H1 (cell line): ENCODE data around the gene SPATA6L. TPM values are rescaled to one million over a fixed set of nuclear protein-coding genes. Genes with fewer than 3 reads are reported as not detected.

Source experiments
- CTCF ChIA-PET: fragments of 300-600 bp; sonication (Branson Sonifier 250); formaldehyde crosslinking; loops from one replicate; lab custom pipeline; 2021; ENCODE audit not compliant: partially characterized antibody; lab: Charles Lee
- POLR2A ChIA-PET: fragments of 300-600 bp; sonication (Branson Sonifier 250); formaldehyde crosslinking; loops from one replicate; lab custom pipeline; 2021; ENCODE audit warnings: inconsistent platforms; ENCODE audit not compliant: partially characterized antibody; lab: Charles Lee
- DNase-seq, 2 experiments: peaks; one replicate each; pipeline versions ENCODE4 v3.0.0 to v3.0.0-alpha.2; 2010 to 2022; ENCODE audit warnings: low spot score in 2 of 2, low read depth in 1 of 2, mixed read lengths in 1 of 2
- FAIRE-seq: peaks from 2 replicates; lab custom pipeline; 2011; peaks lifted over from hg19 to GRCh38; lab: Jason Lieb, UNC
- H2AFZ ChIP-seq: 2 replicates; pipeline ENCODE4 v1.8.1; 2012; ENCODE audit warnings: low read length, inconsistent platforms
- H2AK5ac ChIP-seq: 2 replicates; pipeline ENCODE4 v1.6.1; 2013; ENCODE audit warnings: low read depth, low read length
- H2BK120ac ChIP-seq: replicated peaks from 2 replicates; pipeline ENCODE3; 2013; ENCODE audit warnings: low read depth, low read length, inconsistent platforms
- H2BK12ac ChIP-seq: 2 replicates; pipeline ENCODE4 v1.6.1; 2013; ENCODE audit warnings: low read depth, low read length
- H2BK15ac ChIP-seq: 2 replicates; pipeline ENCODE4 v1.6.1; 2013; ENCODE audit warnings: low read length
- H2BK20ac ChIP-seq: 2 replicates; pipeline ENCODE4 v1.6.1; 2013; ENCODE audit warnings: low read length
- H2BK5ac ChIP-seq: 2 replicates; pipeline ENCODE4 v1.6.1; 2013; ENCODE audit warnings: low read depth, low read length
- H3K14ac ChIP-seq: 2 replicates; pipeline ENCODE4 v1.6.1; 2013; ENCODE audit warnings: inconsistent platforms; ENCODE audit not compliant: insufficient read length
- H3K18ac ChIP-seq: 2 replicates; pipeline ENCODE4 v1.6.1; 2013; ENCODE audit warnings: low read length; ENCODE audit errors: extremely low read depth
- H3K23ac ChIP-seq: 2 replicates; pipeline ENCODE4 v1.6.1; 2013; ENCODE audit warnings: inconsistent platforms; ENCODE audit not compliant: insufficient read length
- H3K23me2 ChIP-seq: 2 replicates; pipeline ENCODE4 v1.6.1; 2013; ENCODE audit warnings: low read depth, low read length
- H3K27ac ChIP-seq: 2 replicates; pipeline ENCODE4 v1.6.1; 2011; ENCODE audit warnings: low read depth, low read length, inconsistent platforms
- H3K27me3 ChIP-seq, 4 experiments: replicated peaks in 1 of 4; 1 replicate in 1 of 4; 2 replicates in 3 of 4; pipeline versions ENCODE4 v1.6.1 to v1.8.1; 2011 to 2013; ENCODE audit warnings: low read length in 3 of 4, mild to moderate bottlenecking in 3 of 4, inconsistent platforms in 2 of 4, mixed read lengths in 2 of 4, moderate library complexity in 1 of 4; ENCODE audit not compliant: control insufficient read depth in 3 of 4, insufficient read depth in 3 of 4; ENCODE audit errors: extremely low read depth in 1 of 4
- H3K36me3 ChIP-seq, 4 experiments: 2 replicates each; pipeline versions ENCODE4 v1.6.1 to v1.8.1; 2011 to 2013; ENCODE audit warnings: mild to moderate bottlenecking in 4 of 4, low read length in 3 of 4, moderate library complexity in 2 of 4, control low read depth in 1 of 4, inconsistent platforms in 1 of 4; ENCODE audit not compliant: insufficient read depth in 4 of 4, control insufficient read depth in 2 of 4
- H3K4ac ChIP-seq: replicated peaks from 2 replicates; pipeline ENCODE3; 2013; ENCODE audit warnings: low read length, low read depth, mixed read lengths, inconsistent platforms; ENCODE audit not compliant: insufficient read length
- H3K4me1 ChIP-seq, 4 experiments: replicated peaks in 1 of 4; 1 replicate in 1 of 4; 2 replicates in 3 of 4; pipeline versions ENCODE4 v1.6.1 to v1.8.1; 2011 to 2013; ENCODE audit warnings: low read length in 3 of 4, inconsistent platforms in 2 of 4, mixed read lengths in 1 of 4; ENCODE audit not compliant: insufficient read depth in 4 of 4, control insufficient read depth in 3 of 4
- H3K4me2 ChIP-seq, 2 experiments: 2 replicates each; pipeline versions ENCODE4 v1.6.1 to v1.8.1; 2011 to 2013; ENCODE audit warnings: low read depth in 2 of 2, low read length in 2 of 2, control low read depth in 1 of 2, inconsistent platforms in 1 of 2, mild to moderate bottlenecking in 1 of 2; ENCODE audit not compliant: insufficient read depth in 1 of 2
- H3K4me3 ChIP-seq, 4 experiments: fragments of 200-600, 300-600 bp in 1 of 4; sonication (generic), shearing (Covaris generic), sonication (Bioruptor Twin) in 1 of 4; 2 replicates each; pipeline versions ENCODE4 v1.5.1 to v1.8.1; 2011 to 2016; ENCODE audit warnings: low read length in 4 of 4, low read depth in 3 of 4, control low read depth in 2 of 4, inconsistent platforms in 2 of 4, mild to moderate bottlenecking in 2 of 4, mixed read lengths in 1 of 4, moderate library complexity in 1 of 4; ENCODE audit not compliant: insufficient read depth in 2 of 4; ENCODE audit errors: extremely low read depth in 1 of 4
- H3K56ac ChIP-seq: replicated peaks from 2 replicates; pipeline ENCODE3; 2013; ENCODE audit warnings: low read depth, mild to moderate bottlenecking, mixed read lengths, low read length, inconsistent platforms; ENCODE audit not compliant: insufficient read length
- H3K79me1 ChIP-seq: 2 replicates; pipeline ENCODE4 v1.6.1; 2013; ENCODE audit warnings: low read depth, low read length, control low read depth
- H3K79me2 ChIP-seq, 2 experiments: 2 replicates each; pipeline versions ENCODE4 v1.6.1 to v1.8.1; 2012 to 2013; ENCODE audit warnings: low read length in 2 of 2, mild to moderate bottlenecking in 2 of 2, inconsistent platforms in 1 of 2; ENCODE audit not compliant: insufficient read depth in 2 of 2, control insufficient read depth in 1 of 2
- H3K9ac ChIP-seq, 4 experiments: replicated peaks in 1 of 4; 1 replicate in 1 of 4; 2 replicates in 3 of 4; pipeline versions ENCODE4 v1.6.1 to v1.8.1; 2011 to 2013; ENCODE audit warnings: low read depth in 3 of 4, low read length in 3 of 4, control low read depth in 2 of 4, mild to moderate bottlenecking in 2 of 4, moderate library complexity in 2 of 4, inconsistent platforms in 1 of 4; ENCODE audit errors: extremely low read depth in 1 of 4
- H3K9me3 ChIP-seq, 2 experiments: 2 replicates each; pipeline versions ENCODE4 v1.6.1 to v1.8.1; 2012 to 2013; ENCODE audit warnings: mild to moderate bottlenecking in 2 of 2, moderate library complexity in 2 of 2, control low read depth in 1 of 2, inconsistent platforms in 1 of 2, low read depth in 1 of 2, low read length in 1 of 2, mixed read lengths in 1 of 2; ENCODE audit not compliant: insufficient read depth in 2 of 2
- H4K20me1 ChIP-seq, 2 experiments: replicated peaks in 1 of 2; 2 replicates each; pipeline versions ENCODE3 to v1.8.1; 2011 to 2013; ENCODE audit warnings: inconsistent platforms in 2 of 2, low read length in 2 of 2, mild to moderate bottlenecking in 1 of 2; ENCODE audit not compliant: insufficient read depth in 2 of 2, control insufficient read depth in 1 of 2
- H4K5ac ChIP-seq: 2 replicates; pipeline ENCODE4 v1.6.1; 2013; ENCODE audit warnings: low read length, low read depth, mixed read lengths, inconsistent platforms; ENCODE audit not compliant: insufficient read length
- H4K8ac ChIP-seq: 2 replicates; pipeline ENCODE4 v1.8.0; 2013; ENCODE audit warnings: mild to moderate bottlenecking, moderate library complexity, low read length, inconsistent platforms; ENCODE audit not compliant: insufficient read depth; ENCODE audit errors: extremely low read depth
- H4K91ac ChIP-seq: replicated peaks from 2 replicates; pipeline ENCODE3; 2013; ENCODE audit warnings: low read length, mixed read lengths, inconsistent platforms; ENCODE audit not compliant: insufficient read length
- CBX5 ChIP-seq: fragments of 300-800, 300-1000 bp; sonication (generic); IDR thresholded peaks from 2 replicates; pipeline ENCODE4 v1.7.1; 2016; ENCODE audit warnings: antibody characterized with exemption, low read length, low read depth
- CREB1 ChIP-seq: IDR thresholded peaks from 2 replicates; pipeline ENCODE4 v1.6.1; 2012; ENCODE audit warnings: inconsistent platforms
- CTBP2 ChIP-seq: IDR thresholded peaks from 2 replicates; pipeline ENCODE4 v1.7.0; 2011; ENCODE audit warnings: borderline replicate concordance, mild to moderate bottlenecking, moderate library complexity, mixed read lengths, low read length; ENCODE audit not compliant: insufficient read depth, insufficient read length
- CTCF ChIP-seq, 3 experiments: IDR thresholded peaks; 1 replicate in 2 of 3; 2 replicates in 1 of 3; pipeline versions ENCODE4 v1.5.1 to v1.6.1; 2011; ENCODE audit warnings: low read length in 3 of 3, mild to moderate bottlenecking in 3 of 3, inconsistent platforms in 2 of 3, low read depth in 1 of 3, moderate library complexity in 1 of 3; ENCODE audit not compliant: insufficient read depth in 1 of 3; ENCODE audit errors: control extremely low read depth in 1 of 3
- GABPA ChIP-seq: IDR thresholded peaks from 2 replicates; pipeline ENCODE4 v1.6.1; 2011; ENCODE audit warnings: mild to moderate bottlenecking, low read length, moderate library complexity, borderline replicate concordance; ENCODE audit not compliant: insufficient read depth
- JUND ChIP-seq: IDR thresholded peaks from 2 replicates; pipeline ENCODE4 v1.6.1; 2011; ENCODE audit warnings: mild to moderate bottlenecking, improper control_type of control experiment, low read length
- KDM4A ChIP-seq: IDR thresholded peaks from one replicate; pipeline ENCODE4 v1.7.1; 2012; ENCODE audit warnings: low read depth, mild to moderate bottlenecking, moderate library complexity, low read length, inconsistent platforms; ENCODE audit not compliant: severe bottlenecking
- MAFK ChIP-seq: IDR thresholded peaks from 2 replicates; pipeline ENCODE4 v1.6.1; 2012; ENCODE audit warnings: low read depth, mild to moderate bottlenecking, improper control_type of control experiment, low read length
- NRF1 ChIP-seq: IDR thresholded peaks from 2 replicates; pipeline ENCODE4 v1.6.1; 2011; ENCODE audit warnings: mild to moderate bottlenecking, low read depth, low read length, improper control_type of control experiment
- RBBP5 ChIP-seq: IDR thresholded peaks from 2 replicates; pipeline ENCODE4 v1.7.1; 2012; ENCODE audit warnings: low read depth, mild to moderate bottlenecking, inconsistent platforms, low read length, moderate library complexity, borderline replicate concordance
- WGBS, 2 experiments: shearing (Covaris generic) in 1 of 2; methylation state at CpG; one replicate each; pipeline versions ENCODE4 v1.1.6 to v1.1.7; 2013 to 2015; ENCODE audit warnings: low lambda C conversion rate in 2 of 2, mixed read lengths in 2 of 2, inconsistent platforms in 1 of 2, low coverage in 1 of 2, missing lambda C conversion rate in 1 of 2; ENCODE audit not compliant: insufficient replicate concordance in 2 of 2, insufficient coverage in 1 of 2, insufficient read length in 1 of 2; ENCODE audit errors: extremely low coverage in 1 of 2, missing lambda C conversion rate in 1 of 2; 5-methylcytosine and 5-hydroxymethylcytosine counted together
- polyA plus RNA-seq, 7 experiments: library from polyadenylated mRNA; depleted of rRNA in 3 of 7; stranded (reverse) in 5 of 7; unstranded in 2 of 7; fragments of >200 nt in 5 of 7; fragments of 200-250 nt in 2 of 7; gene quantifications; 1 replicate in 5 of 7; 2 replicates in 1 of 7; 4 replicates in 1 of 7; pipeline versions ENCODE4 v1.2.1 to v1.2.3, GENCODE V29; 2011 to 2013; ENCODE audit warnings: missing spikeins in 2 of 7, mixed read lengths in 2 of 7
- total RNA-seq: library from RNA; stranded (reverse); fragmentation: NEBNext Ultra II Directional; extraction: Animal tissue kit (Norgen Biotek cat#: 25700); gene quantifications from 2 replicates; pipeline ENCODE4 v1.2.1, GENCODE V29; 2021

The SPATA6L gene
- total and polyA plus RNA-seq, 2 of the 8 experiments (the other 6 are each of a cell fraction or from before 2014, with no cell fraction given): 0.57 to 1.1 TPM

GRCh38 chr9:4549751-4550295 is 116.5 kb downstream of the SPATA6L start:
- no peaks in the 10 kb centered on the region for H3K4me1 ChIP-seq
- CTCF ChIA-PET: interaction anchor here (0.8 to 5.0 kb wide), 45 partner anchors 10 to 235 kb away, joined by 3 to 55 read pairs (median 5); partner anchors contain the start of gene PLPP6
- WGBS, 2 experiments: 87% methylated on average over 4 of the region's 4 CpGs; no CpG with 5 or more reads in 1 of the 2 experiments
- no peak for TF ChIP-seq JUND
- no peak for TF ChIP-seq KDM4A
- no peak for TF ChIP-seq RBBP5
- no peak for TF ChIP-seq CBX5
- no peak for TF ChIP-seq CREB1
- no peak for TF ChIP-seq MAFK
- no peak for TF ChIP-seq CTCF (IDR thresholded peaks at IDR 0.05; ENCODE audit: control extremely low read depth in 1 of 3, insufficient read depth in 1 of 3, low read depth in 1 of 3, low read length in 3 of 3)
- TF ChIP-seq CTBP2: no peak
- TF ChIP-seq NRF1: no peak
- no peak for TF ChIP-seq GABPA

More at GRCh38 chr9:4549751-4550295, 116.5 kb downstream of the SPATA6L start:
- Histone ChIP-seq H2BK20ac (no peak overlapping the region), H2AK5ac (no peak overlapping the region), H3K4me3 (no peak overlapping the region), H3K4me2 (no peak overlapping the region), H4K5ac (no peak overlapping the region), H2AFZ (no peak overlapping the region), H3K9ac (no peak overlapping the region), H3K27ac (no peak overlapping the region), H3K4ac (no peak overlapping the region), H3K14ac (no peak overlapping the region), H3K56ac (no peak overlapping the region), H3K36me3 (no peaks in the 10 kb centered on the region), H4K8ac (no peak overlapping the region), H3K18ac (no peak overlapping the region), H3K79me1 (no peaks in the 10 kb centered on the region), H3K9me3 (no peaks in the 10 kb centered on the region), H2BK120ac (no peak overlapping the region), H4K20me1 (no peaks in the 10 kb centered on the region), H3K79me2 (no peaks in the 10 kb centered on the region), H4K91ac (no peak overlapping the region), H2BK15ac (no peak overlapping the region), H2BK12ac (no peak overlapping the region), H3K27me3 (no peaks in the 10 kb centered on the region), H3K23ac (no peak overlapping the region), H3K23me2 (no peaks in the 10 kb centered on the region), H2BK5ac (no peak overlapping the region)
- DNase-seq (no peak), FAIRE-seq (no peak)
- POLR2A ChIA-PET: no interaction called here
